GM12878 (cell line): Measurements from ENCODE around the gene PRSS57. TPM values are rescaled to one million over a fixed set of nuclear protein-coding genes. Genes with fewer than 3 reads are reported as not detected.

Experiments used
- ATAC-seq: fragments of 200-7000 bp; cut with Tn5 transposase; 3 replicates; pipeline ENCODE4 v1.9.1; 2020; ENCODE audit warnings: mild to moderate bottlenecking, moderate library complexity
- BruUV-seq: library from RNA; stranded (reverse); fragments of 400-500 nt; replicated peaks from 2 replicates; lab custom pipeline; 2021; lab: Mats Ljungman, UMichigan
- CTCF ChIA-PET: fragments of 300-600 bp; sonication (Branson Sonifier 250); formaldehyde crosslinking; extraction: SDS; loops from one replicate; lab custom pipeline; 2021; ENCODE audit warnings: inconsistent platforms; lab: Yijun Ruan, JAX
- POLR2A ChIA-PET: fragments of 350-600 bp; formaldehyde crosslinking; extraction: SDS; loops from one replicate; lab custom pipeline; 2021; ENCODE audit warnings: inconsistent platforms; lab: Charles Lee
- RAD21 ChIA-PET: fragments of 300-600 bp; sonication (Branson Sonifier 250); formaldehyde crosslinking; loops from one replicate; lab custom pipeline; 2023; ENCODE audit warnings: antibody characterized with exemption; ENCODE audit not compliant: unreplicated experiment; lab: Charles Lee
- SMC1A ChIA-PET: fragments of 300-600 bp; sonication (Branson Sonifier 250); formaldehyde crosslinking; loops from one replicate; lab custom pipeline; 2023; ENCODE audit not compliant: unreplicated experiment, uncharacterized antibody; lab: Charles Lee
- DNase-seq: peaks from one replicate; pipeline ENCODE4 v3.0.0-alpha.2; 2011; ENCODE audit warnings: low read depth, low spot score
- FAIRE-seq: peaks from 3 replicates; lab custom pipeline; 2011; peaks lifted over from hg19 to GRCh38; lab: Jason Lieb, UNC
- H2AFZ ChIP-seq: 2 replicates; pipeline ENCODE4 v1.6.0; 2011; ENCODE audit warnings: low read depth, low read length, control low read depth; ENCODE audit not compliant: control insufficient read depth
- H3K27ac ChIP-seq: 2 replicates; pipeline ENCODE4 v1.5.1; 2011; ENCODE audit warnings: control low read depth; ENCODE audit not compliant: control insufficient read depth, insufficient read depth
- H3K27me3 ChIP-seq, 2 experiments: replicated peaks in 1 of 2; 2 replicates each; pipeline versions ENCODE4 v1.6.0 to v1.6.1; 2011; ENCODE audit warnings: low read length in 1 of 2; ENCODE audit not compliant: control insufficient read depth in 2 of 2, insufficient read depth in 2 of 2
- H3K36me3 ChIP-seq, 2 experiments: 2 replicates each; pipeline ENCODE4 v1.5.1; 2011; ENCODE audit warnings: low read length in 1 of 2; ENCODE audit not compliant: control insufficient read depth in 2 of 2, insufficient read depth in 2 of 2
- H3K4me1 ChIP-seq: 2 replicates; pipeline ENCODE4 v1.6.1; 2011; ENCODE audit warnings: mild to moderate bottlenecking, low read length, moderate library complexity, mixed read lengths; ENCODE audit not compliant: control insufficient read depth, insufficient read depth
- H3K4me2 ChIP-seq: 2 replicates; pipeline ENCODE4 v1.6.0; 2011; ENCODE audit warnings: control low read depth; ENCODE audit not compliant: control insufficient read depth, insufficient read depth
- H3K4me3 ChIP-seq: fragments of 200-600 bp; sonication (generic); 2 replicates; pipeline ENCODE4 v1.5.1; 2016
- H3K79me2 ChIP-seq: 2 replicates; pipeline ENCODE4 v1.6.0; 2011; ENCODE audit warnings: low read length; ENCODE audit not compliant: control insufficient read depth, insufficient read depth
- H3K9ac ChIP-seq: 2 replicates; pipeline ENCODE4 v1.8.0; 2011; ENCODE audit warnings: low read length, control low read depth, mixed read lengths; ENCODE audit not compliant: control insufficient read depth, insufficient read depth
- H3K9me3 ChIP-seq: replicated peaks from 3 replicates; pipeline ENCODE4 v1.5.1; 2011; ENCODE audit warnings: mild to moderate bottlenecking, low read length; ENCODE audit not compliant: control insufficient read depth, insufficient read depth
- H4K20me1 ChIP-seq: 2 replicates; pipeline ENCODE4 v1.6.0; 2011; ENCODE audit not compliant: control insufficient read depth, insufficient read depth
- BMI1 ChIP-seq: fragments of 450-650 bp; IDR thresholded peaks from 2 replicates; pipeline ENCODE4 v1.6.1; 2016; ENCODE audit warnings: mild to moderate bottlenecking, moderate library complexity, borderline replicate concordance
- BRCA1 ChIP-seq: IDR thresholded peaks from 2 replicates; pipeline ENCODE4 v1.6.1; 2011; ENCODE audit warnings: low read depth, low read length, improper control_type of control experiment
- CBX5 ChIP-seq: sonication (generic); IDR thresholded peaks from 2 replicates; pipeline ENCODE4 v1.6.1; 2016; ENCODE audit warnings: low read depth, moderate library complexity, mild to moderate bottlenecking, inconsistent platforms
- CREB1 ChIP-seq: IDR thresholded peaks from 2 replicates; pipeline ENCODE4 v1.6.1; 2012; ENCODE audit warnings: low read depth, mild to moderate bottlenecking, inconsistent platforms
- CREM ChIP-seq: IDR thresholded peaks from 2 replicates; pipeline ENCODE4 v1.6.1; 2014; ENCODE audit warnings: antibody characterized with exemption, low read depth
- DPF2 ChIP-seq: fragments of 450-650 bp; IDR thresholded peaks from 2 replicates; pipeline ENCODE4 v1.6.1; 2017; ENCODE audit warnings: mild to moderate bottlenecking
- EGR1 ChIP-seq, 2 experiments: IDR thresholded peaks; 1 replicate in 1 of 2; 2 replicates in 1 of 2; pipeline ENCODE4 v1.6.1; 2011 to 2012; ENCODE audit warnings: low read depth in 2 of 2, low read length in 2 of 2, borderline replicate concordance in 1 of 2, mild to moderate bottlenecking in 1 of 2, moderate library complexity in 1 of 2
- JUND ChIP-seq: IDR thresholded peaks from 2 replicates; pipeline ENCODE4 v1.6.1; 2012; ENCODE audit warnings: low read depth, mild to moderate bottlenecking, low read length, improper control_type of control experiment, moderate library complexity
- LARP7 ChIP-seq: fragments of 450-650 bp; IDR thresholded peaks from 2 replicates; pipeline ENCODE4 v1.6.1; 2017; ENCODE audit warnings: mild to moderate bottlenecking
- MLLT1 ChIP-seq: fragments of 450-650 bp; IDR thresholded peaks from 2 replicates; pipeline ENCODE4 v1.6.1; 2016; ENCODE audit warnings: mild to moderate bottlenecking
- PAX8 ChIP-seq: fragments of 450-650 bp; IDR thresholded peaks from 2 replicates; pipeline ENCODE4 v1.6.1; 2017; ENCODE audit warnings: mild to moderate bottlenecking, moderate library complexity
- SMC3 ChIP-seq: IDR thresholded peaks from 2 replicates; pipeline ENCODE4 v1.6.1; 2011; ENCODE audit warnings: low read length, improper control_type of control experiment, borderline replicate concordance
- STAT3 ChIP-seq: IDR thresholded peaks from 2 replicates; pipeline ENCODE4 v1.6.1; 2011; ENCODE audit warnings: low read depth, low read length, improper control_type of control experiment
- TAF1 ChIP-seq: IDR thresholded peaks from 2 replicates; pipeline ENCODE4 v1.6.1; 2011; ENCODE audit warnings: mild to moderate bottlenecking, low read depth, low read length, borderline replicate concordance
- ZNF217 ChIP-seq: fragments of 450-650 bp; IDR thresholded peaks from 2 replicates; pipeline ENCODE4 v1.6.1; 2017; ENCODE audit warnings: antibody characterized with exemption, mild to moderate bottlenecking
- WGBS: methylation state at CpG from one replicate; pipeline ENCODE4 v1.1.6; 2016; ENCODE audit warnings: low lambda C conversion rate; ENCODE audit not compliant: insufficient replicate concordance, insufficient coverage; ENCODE audit errors: missing lambda C conversion rate; 5-methylcytosine and 5-hydroxymethylcytosine counted together
- in situ Hi-C: fragments of 300-500 bp; cut with MboI; formaldehyde crosslinking; loops from 9 replicates; pipeline ENCODE4 v1.14.3; 2018; ENCODE audit warnings: mixed read lengths
- intact Hi-C: fragments of 100-400 bp; cut with micrococcal nuclease; formaldehyde crosslinking; loops from one replicate; pipeline ENCODE4 v1.14.2; 2022; ENCODE audit not compliant: unreplicated experiment
- polyA plus RNA-seq, 11 experiments: library from polyadenylated mRNA; depleted of rRNA in 4 of 11; unstranded in 6 of 11; stranded (reverse) in 5 of 11; fragments of >200 nt; fragmentation: Nextera tagmentation in 4 of 11; fragmentation: Illumina TruSeq in 1 of 11; extraction: Ambion mirVana in 4 of 11; extraction: Trizol in 1 of 11; gene quantifications; 1 replicate in 1 of 11; 2 replicates in 10 of 11; pipeline versions ENCODE4 v1.2.1 to v1.2.3, GENCODE V29; 2011 to 2016; ENCODE audit warnings: inconsistent platforms in 2 of 11, missing spikeins in 2 of 11, low read depth in 1 of 11
- total RNA-seq, 4 experiments: library from RNA; depleted of rRNA in 3 of 4; stranded (reverse); fragments of >200 nt in 3 of 4; fragmentation: Illumina TruSeq in 1 of 4; extraction: Trizol in 1 of 4; gene quantifications; 2 replicates each; pipeline versions ENCODE4 v1.2.1 to v1.2.3, GENCODE V29; 2013 to 2021

Gene PRSS57
- total and polyA plus RNA-seq, 10 of the 15 experiments (the other 5 are each of a cell fraction or from before 2014, with no cell fraction given): not detected

- TF ChIP-seq MLLT1 (no peak), CREB1 (no peak), STAT3 (no peak)
Measured at GRCh38 chr19:725461-726089, 30.3 kb upstream of the PRSS57 start (continued).

GRCh38 chr19:723714-724113, 28.5 kb upstream of the PRSS57 start:
- no peak for FAIRE-seq
- Histone ChIP-seq H3K9me3 (no peaks in the 10 kb centered on the region), H3K27ac (no peak overlapping the region), H3K27me3 (no peaks in the 10 kb centered on the region), H3K4me2 (no peak overlapping the region), H2AFZ (no peak overlapping the region), H3K9ac (no peak overlapping the region), H3K36me3 (no peaks in the 10 kb centered on the region), H3K4me1 (no peaks in the 10 kb centered on the region), H4K20me1 (no peaks in the 10 kb centered on the region), H3K4me3 (no peak overlapping the region), H3K79me2 (no peaks in the 10 kb centered on the region)
- BruUV-seq: no TSS peak
- RAD21 ChIA-PET: no interaction called here
- DNase-seq: no peak
- TF ChIP-seq CBX5: no peak
- TF ChIP-seq ZNF217: no peak
- TF ChIP-seq BMI1: no peak
- no peak for TF ChIP-seq EGR1 (IDR thresholded peaks at IDR 0.05; ENCODE audit: borderline replicate concordance in 1 of 2, low read depth in 2 of 2, low read length in 2 of 2)
- no peak for TF ChIP-seq DPF2
- no peak for TF ChIP-seq SMC3
- no peak for TF ChIP-seq CREM
- no peak for TF ChIP-seq JUND
- TF ChIP-seq LARP7: no peak
- no peak for TF ChIP-seq PAX8
- TF ChIP-seq TAF1: no peak
- TF ChIP-seq BRCA1: no peak
- in situ Hi-C loops (no loop called here), intact Hi-C loops (no loop called here)
- CTCF ChIA-PET: no interaction called here
- no peak for ATAC-seq
- SMC1A ChIA-PET: interaction anchor here (1.5 kb wide), 1 partner anchor 45 kb away, joined by 3 read pairs; no protein-coding TSS in a partner anchor
- WGBS: 24% methylated on average over 15 of the region's 18 CpGs
- POLR2A ChIA-PET: interaction anchor here (0.6 to 1.0 kb wide), 4 partner anchors 8 to 74 kb away, joined by 3 to 5 read pairs (median 4); no protein-coding TSS in a partner anchor
